HG03571 (cell line): ENCODE results near the gene IER5L.
A peak's percentile ranks its signal among the peaks of the same experiment; 100 is the strongest.
"Not testable (repeated sequence)": the region's sequence is repeated elsewhere in the genome, so short reads cannot be mapped to it uniquely, and the experiment has no call there.

Experiments used
- ATAC-seq: cut with Tn5 transposase; IDR thresholded peaks from one replicate; pipeline ENCODE4 v1.9.1; 2021; ENCODE audit not compliant: unreplicated experiment

IER5L gene

GRCh38 chr9:129163198-129163670, 14.8 kb downstream of the IER5L start:
- ATAC-seq = not testable (repeated sequence)

GRCh38 chr9:129162497-129163197, 15.4 kb downstream of the IER5L start:
- ATAC-seq = no peak

GRCh38 chr9:129161534-129161837, 16.6 kb downstream of the IER5L start:
- ATAC-seq = no peak

- no peak for ATAC-seq
These were observed 17.1 kb downstream of the IER5L start for GRCh38 chr9:129160712-129161533.

- ATAC-seq = no peak
These were observed 21.9 kb downstream of the IER5L start for GRCh38 chr9:129156163-129156562.

- ATAC-seq = no peak
These were observed 23.1 kb downstream of the IER5L start for GRCh38 chr9:129154866-129155477.

GRCh38 chr9:129151469-129151868, 26.6 kb downstream of the IER5L start:
- ATAC-seq = no peak

GRCh38 chr9:129150672-129151211, 27.3 kb downstream of the IER5L start:
- ATAC-seq = no peak

GRCh38 chr9:129150122-129150521, 27.9 kb downstream of the IER5L start:
- ATAC-seq = no peak

- no peak for ATAC-seq
These were observed 28.6 kb downstream of the IER5L start for GRCh38 chr9:129149442-129149841.

- ATAC-seq = no peak
These were observed 29.4 kb downstream of the IER5L start for GRCh38 chr9:129148463-129149204.

GRCh38 chr9:129146441-129146941, 31.6 kb downstream of the IER5L start:
- ATAC-seq = no peak

GRCh38 chr9:129145841-129146292, 32.2 kb downstream of the IER5L start:
- no peak for ATAC-seq

GRCh38 chr9:129145316-129145715, 32.7 kb downstream of the IER5L start:
- no peak for ATAC-seq

GRCh38 chr9:129143031-129143927, 34.8 kb downstream of the IER5L start:
- ATAC-seq = no peak

- no peak for ATAC-seq
These were observed 35.7 kb downstream of the IER5L start for GRCh38 chr9:129142138-129142935.

- ATAC-seq = peak; percentile 35
These were observed 36.7 kb downstream of the IER5L start for GRCh38 chr9:129141066-129142041.
